PFSK-1 (cell line): ENCODE measurements around the gene RARRES2.

Experiments used
- FOXP2 ChIP-seq: optimal IDR thresholded peaks from 2 replicates; pipeline ENCODE3; 2011; ENCODE audit warnings: borderline replicate concordance, control low read depth, inconsistent platforms; ENCODE audit not compliant: insufficient read depth; ENCODE audit errors: extremely low read length, extremely low read depth
- POLR2AphosphoS5 ChIP-seq: IDR thresholded peaks from 2 replicates; pipeline ENCODE4 v1.6.1; 2012; ENCODE audit warnings: low read depth, mild to moderate bottlenecking, control low read depth, low read length, moderate library complexity
- REST ChIP-seq, 2 experiments: IDR thresholded peaks; 2 replicates each; pipeline versions ENCODE4 v1.6.1 to v1.8.0; 2011 to 2012; ENCODE audit warnings: low read depth in 2 of 2, low read length in 2 of 2, control low read depth in 1 of 2, inconsistent platforms in 1 of 2, mild to moderate bottlenecking in 1 of 2, moderate library complexity in 1 of 2; ENCODE audit not compliant: insufficient read depth in 1 of 2
- SIN3A ChIP-seq: IDR thresholded peaks from 2 replicates; pipeline ENCODE4 v1.6.1; 2012; ENCODE audit warnings: mild to moderate bottlenecking, low read length, moderate library complexity, borderline replicate concordance; ENCODE audit not compliant: insufficient read depth
- TAF1 ChIP-seq: IDR thresholded peaks from 2 replicates; pipeline ENCODE4 v1.6.1; 2012; ENCODE audit warnings: low read length, control low read depth, borderline replicate concordance; ENCODE audit not compliant: insufficient read depth

The RARRES2 gene

GRCh38 chr7:150339409-150339809, 2.0 kb downstream of the RARRES2 start:
- TF ChIP-seq FOXP2 (no peak), POLR2AphosphoS5 (no peak), TAF1 (no peak), REST (IDR thresholded peaks at IDR 0.05; ENCODE audit: insufficient read depth in 1 of 2, low read depth in 2 of 2, low read length in 2 of 2) (no peak), SIN3A (no peak)

- TF ChIP-seq SIN3A: no peak
- TF ChIP-seq REST (IDR thresholded peaks at IDR 0.05; ENCODE audit: insufficient read depth in 1 of 2, low read depth in 2 of 2, low read length in 2 of 2): no peak
- no peak for TF ChIP-seq FOXP2
- TF ChIP-seq TAF1: no peak
- no peak for TF ChIP-seq POLR2AphosphoS5
Observed at GRCh38 chr7:150338166-150338829, 3.1 kb downstream of the RARRES2 start.

GRCh38 chr7:150337659-150338081, 3.8 kb downstream of the RARRES2 start:
- TF ChIP-seq POLR2AphosphoS5 (no peak), SIN3A (no peak), TAF1 (no peak), REST (IDR thresholded peaks at IDR 0.05; ENCODE audit: insufficient read depth in 1 of 2, low read depth in 2 of 2, low read length in 2 of 2) (no peak), FOXP2 (no peak)

GRCh38 chr7:150337179-150337578, 4.2 kb downstream of the RARRES2 start:
- TF ChIP-seq POLR2AphosphoS5 (no peak), TAF1 (no peak), SIN3A (no peak), REST (IDR thresholded peaks at IDR 0.05; ENCODE audit: insufficient read depth in 1 of 2, low read depth in 2 of 2, low read length in 2 of 2) (no peak), FOXP2 (no peak)
